ENCODE measurements around the gene RYR2. TPM values are rescaled to one million over a fixed set of nuclear protein-coding genes. Genes with fewer than 3 reads are reported as not detected.
A peak's percentile ranks its signal among the peaks of the same experiment; 100 is the strongest.

RYR2 gene
- total and polyA plus RNA-seq, 4 experiments from 2014 or later = not detected

- Mint-ChIP-seq H3K4me3 (no peak overlapping the region), H3K36me3 (no peaks in the 10 kb centered on the region), H3K27me3 (no peaks in the 10 kb centered on the region), H3K4me1 (peaks cover 0 to 5% (median 0%) of the 10 kb centered on the region in 4 donors), H3K27ac (peak overlapping the region in 1 of 7 donors; percentile 78), H3K9me3 (no peaks in the 10 kb centered on the region)
- no peak overlapping the region for H3K27ac ChIP-seq (ENCODE audit: low read depth, low read length)
- H3K9me3 ChIP-seq (ENCODE audit: control insufficient read depth in 1 of 2, low read length in 2 of 2) = no peaks in the 10 kb centered on the region
- intact Hi-C loops (cut with micrococcal nuclease) = no loop called here
- DNase-seq = no peak
- CTCF ChIA-PET (ENCODE audit: partially characterized antibody) = no interaction called here
- no peaks in the 10 kb centered on the region for H3K36me3 ChIP-seq (ENCODE audit: insufficient read depth, low read length)
- no peaks in the 10 kb centered on the region for H3K27me3 ChIP-seq (ENCODE audit: insufficient read depth, low read length)
- H3K4me3 ChIP-seq (ENCODE audit: low read length in 2 of 2) = no peak overlapping the region
- POLR2A ChIA-PET (ENCODE audit: partially characterized antibody) = no interaction called here
- no peaks in the 10 kb centered on the region for H3K4me1 ChIP-seq (ENCODE audit: insufficient read depth, low read length)
These were observed 264.7 kb downstream of the RYR2 start for GRCh38 chr1:237306726-237307125.

GRCh38 chr1:237309595-237310118 lies 267.7 kb downstream of the RYR2 start:
- Histone ChIP-seq H3K27ac (ENCODE audit: low read depth, low read length) (no peak overlapping the region), H3K4me1 (ENCODE audit: insufficient read depth, low read length) (no peaks in the 10 kb centered on the region), H3K4me3 (ENCODE audit: low read length in 2 of 2) (no peak overlapping the region), H3K27me3 (ENCODE audit: insufficient read depth, low read length) (no peaks in the 10 kb centered on the region), H3K36me3 (ENCODE audit: insufficient read depth, low read length) (no peaks in the 10 kb centered on the region), H3K9me3 (ENCODE audit: control insufficient read depth in 1 of 2, low read length in 2 of 2) (no peaks in the 10 kb centered on the region)
- H3K27ac Mint-ChIP-seq = no peak overlapping the region
- H3K36me3 Mint-ChIP-seq = no peaks in the 10 kb centered on the region
- H3K27me3 Mint-ChIP-seq = peaks cover 0 to 2% of the 10 kb centered on the region in 2 donors
- ChIA-PET POLR2A (ENCODE audit: partially characterized antibody) (no interaction called here), CTCF (ENCODE audit: partially characterized antibody) (no interaction called here)
- peaks cover 0 to 3% (median 0%) of the 10 kb centered on the region in 8 donors for H3K9me3 Mint-ChIP-seq
- H3K4me1 Mint-ChIP-seq = peaks cover 0 to 5% (median 0%) of the 10 kb centered on the region in 4 donors
- intact Hi-C loops (cut with micrococcal nuclease) = no loop called here
- H3K4me3 Mint-ChIP-seq = no peak overlapping the region
- DNase-seq = no peak

DNA sequence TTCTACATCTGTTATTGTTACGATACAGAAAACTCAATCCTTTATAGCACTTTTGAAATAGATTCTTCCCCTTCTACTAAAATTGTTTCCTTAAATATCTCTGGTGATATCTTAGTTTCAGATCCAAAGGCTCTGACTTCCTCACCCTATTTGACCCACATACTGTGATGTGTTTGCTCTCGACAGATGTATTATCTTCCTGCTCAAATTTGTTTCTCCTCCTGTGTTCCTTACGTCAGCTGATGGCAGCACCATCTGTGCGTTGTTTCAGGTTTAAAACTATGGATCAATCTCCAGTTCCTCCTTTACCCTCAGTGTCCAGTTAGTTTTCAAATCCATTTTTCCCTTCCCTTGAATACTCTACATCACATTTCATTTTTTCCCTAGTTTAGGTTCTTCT lies 274.4 kb downstream of the RYR2 start:
- Histone ChIP-seq H3K27me3 (ENCODE audit: insufficient read depth, low read length) (no peaks in the 10 kb centered on the region), H3K9me3 (ENCODE audit: control insufficient read depth in 1 of 2, low read length in 2 of 2) (no peaks in the 10 kb centered on the region), H3K27ac (ENCODE audit: low read depth, low read length) (no peak overlapping the region), H3K36me3 (ENCODE audit: insufficient read depth, low read length) (no peaks in the 10 kb centered on the region), H3K4me1 (ENCODE audit: insufficient read depth, low read length) (no peaks in the 10 kb centered on the region), H3K4me3 (ENCODE audit: low read length in 2 of 2) (no peak overlapping the region)
- DNase-seq = no peak
- peaks cover 0 to 2% of the 10 kb centered on the region in 2 donors for H3K27me3 Mint-ChIP-seq
- H3K4me1 Mint-ChIP-seq = no peaks in the 10 kb centered on the region
- peaks cover 0 to 3% (median under 1%) of the 10 kb centered on the region in 8 donors for H3K9me3 Mint-ChIP-seq
- ChIA-PET CTCF (ENCODE audit: partially characterized antibody) (no interaction called here), POLR2A (ENCODE audit: partially characterized antibody) (no interaction called here)
- H3K27ac Mint-ChIP-seq = no peak overlapping the region
- intact Hi-C loops (cut with micrococcal nuclease) = no loop called here
- no peak overlapping the region for H3K4me3 Mint-ChIP-seq
- H3K36me3 Mint-ChIP-seq = no peaks in the 10 kb centered on the region

DNA sequence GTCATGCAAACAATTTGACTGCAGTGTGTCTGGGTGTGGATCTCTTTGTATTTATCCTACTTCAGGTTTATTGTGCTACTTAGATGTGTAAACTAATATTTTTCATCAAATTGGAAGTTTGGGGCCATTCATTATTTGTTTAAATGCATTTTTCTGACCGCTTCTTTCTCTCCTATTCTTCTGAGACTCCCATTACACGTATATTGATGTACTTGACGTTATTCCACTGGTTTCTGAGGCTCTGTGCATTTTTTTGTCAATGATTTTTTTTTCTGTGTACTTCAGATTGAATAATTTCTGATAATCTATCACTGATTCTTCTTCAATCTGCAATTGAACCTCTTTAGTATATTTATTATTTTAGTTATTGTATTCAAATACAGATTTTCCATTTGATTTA lies 276.8 kb downstream of the RYR2 start:
- no peaks in the 10 kb centered on the region for H3K36me3 ChIP-seq (ENCODE audit: insufficient read depth, low read length)
- no peaks in the 10 kb centered on the region for H3K36me3 Mint-ChIP-seq
- no peaks in the 10 kb centered on the region for H3K27me3 ChIP-seq (ENCODE audit: insufficient read depth, low read length)
- H3K27ac ChIP-seq (ENCODE audit: low read depth, low read length) = no peak overlapping the region
- no peak overlapping the region for H3K4me3 ChIP-seq (ENCODE audit: low read length in 2 of 2)
- H3K9me3 ChIP-seq (ENCODE audit: control insufficient read depth in 1 of 2, low read length in 2 of 2) = no peaks in the 10 kb centered on the region
- DNase-seq = no peak
- ChIA-PET POLR2A (ENCODE audit: partially characterized antibody) (no interaction called here), CTCF (ENCODE audit: partially characterized antibody) (no interaction called here)
- no peak overlapping the region for H3K27ac Mint-ChIP-seq
- no peaks in the 10 kb centered on the region for H3K27me3 Mint-ChIP-seq
- intact Hi-C loops (cut with micrococcal nuclease) = no loop called here
- H3K4me1 ChIP-seq (ENCODE audit: insufficient read depth, low read length) = no peaks in the 10 kb centered on the region
- H3K9me3 Mint-ChIP-seq = peaks cover 0 to 5% (median 0%) of the 10 kb centered on the region in 8 donors
- no peaks in the 10 kb centered on the region for H3K4me1 Mint-ChIP-seq
- H3K4me3 Mint-ChIP-seq = no peak overlapping the region

DNA sequence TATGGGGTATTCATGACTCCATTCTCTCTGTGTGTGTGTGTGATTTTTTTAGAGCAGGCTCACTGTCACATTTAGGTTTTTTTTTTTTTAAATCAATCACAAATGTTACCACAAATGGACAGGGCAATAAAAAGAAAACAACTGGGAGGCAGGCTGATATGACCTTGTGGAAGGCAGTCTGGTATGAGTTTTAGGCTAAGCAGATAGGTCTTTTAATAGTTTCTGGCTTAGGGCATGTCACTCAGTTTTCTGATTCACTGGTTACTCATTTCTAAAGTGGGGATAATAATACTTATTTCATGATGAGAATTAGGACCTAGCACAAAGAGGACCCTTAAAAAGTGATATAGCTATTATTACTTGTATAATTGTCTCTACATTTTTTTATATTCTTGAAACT lies 278.9 kb downstream of the RYR2 start:
- H3K36me3 ChIP-seq (ENCODE audit: insufficient read depth, low read length) = no peaks in the 10 kb centered on the region
- H3K4me3 ChIP-seq (ENCODE audit: low read length in 2 of 2) = no peak overlapping the region
- no peaks in the 10 kb centered on the region for H3K27me3 Mint-ChIP-seq
- H3K27ac Mint-ChIP-seq = no peak overlapping the region
- H3K4me1 ChIP-seq (ENCODE audit: insufficient read depth, low read length) = no peaks in the 10 kb centered on the region
- POLR2A ChIA-PET (ENCODE audit: partially characterized antibody) = no interaction called here
- H3K27ac ChIP-seq (ENCODE audit: low read depth, low read length) = no peak overlapping the region
- no peaks in the 10 kb centered on the region for H3K9me3 ChIP-seq (ENCODE audit: control insufficient read depth in 1 of 2, low read length in 2 of 2)
- DNase-seq = no peak
- peaks cover 0 to 5% (median under 1%) of the 10 kb centered on the region in 8 donors for H3K9me3 Mint-ChIP-seq
- no peaks in the 10 kb centered on the region for H3K4me1 Mint-ChIP-seq
- H3K36me3 Mint-ChIP-seq = no peaks in the 10 kb centered on the region
- H3K27me3 ChIP-seq (ENCODE audit: insufficient read depth, low read length) = no peaks in the 10 kb centered on the region
- CTCF ChIA-PET (ENCODE audit: partially characterized antibody) = no interaction called here
- intact Hi-C loops (cut with micrococcal nuclease) = no loop called here
- H3K4me3 Mint-ChIP-seq = no peak overlapping the region

DNA sequence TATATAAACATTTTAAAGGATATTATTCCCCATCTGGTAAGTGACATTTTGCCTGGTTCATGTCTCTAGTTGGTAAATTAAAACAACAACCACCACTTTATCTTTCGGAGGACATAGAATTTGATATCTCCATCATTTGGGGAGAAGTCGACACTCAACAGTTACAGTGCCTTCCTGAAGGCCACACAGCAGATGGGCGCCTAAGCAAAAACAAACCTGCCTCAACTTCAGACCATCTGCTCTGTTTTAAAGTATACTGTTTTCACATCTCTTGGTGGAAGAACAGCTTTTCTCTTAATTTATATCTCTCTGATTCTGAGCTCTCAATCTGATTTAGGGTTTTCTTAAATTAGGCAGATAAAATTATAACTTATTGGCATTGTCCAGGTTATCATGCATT lies 282.2 kb downstream of the RYR2 start:
- H3K9me3 Mint-ChIP-seq = peaks cover 0 to 5% (median under 1%) of the 10 kb centered on the region in 8 donors
- CTCF ChIA-PET (ENCODE audit: partially characterized antibody) = no interaction called here
- no peaks in the 10 kb centered on the region for H3K9me3 ChIP-seq (ENCODE audit: control insufficient read depth in 1 of 2, low read length in 2 of 2)
- no peak overlapping the region for H3K27ac Mint-ChIP-seq
- H3K27me3 ChIP-seq (ENCODE audit: insufficient read depth, low read length) = no peaks in the 10 kb centered on the region
- H3K27me3 Mint-ChIP-seq = no peaks in the 10 kb centered on the region
- POLR2A ChIA-PET (ENCODE audit: partially characterized antibody) = no interaction called here
- H3K4me3 ChIP-seq (ENCODE audit: low read length in 2 of 2) = no peak overlapping the region
- H3K27ac ChIP-seq (ENCODE audit: low read depth, low read length) = no peak overlapping the region
- H3K4me3 Mint-ChIP-seq = no peak overlapping the region
- no peaks in the 10 kb centered on the region for H3K36me3 Mint-ChIP-seq
- no peaks in the 10 kb centered on the region for H3K4me1 Mint-ChIP-seq
- no peak for DNase-seq
- no peaks in the 10 kb centered on the region for H3K36me3 ChIP-seq (ENCODE audit: insufficient read depth, low read length)
- no peaks in the 10 kb centered on the region for H3K4me1 ChIP-seq (ENCODE audit: insufficient read depth, low read length)
- intact Hi-C loops (cut with micrococcal nuclease) = no loop called here

DNA sequence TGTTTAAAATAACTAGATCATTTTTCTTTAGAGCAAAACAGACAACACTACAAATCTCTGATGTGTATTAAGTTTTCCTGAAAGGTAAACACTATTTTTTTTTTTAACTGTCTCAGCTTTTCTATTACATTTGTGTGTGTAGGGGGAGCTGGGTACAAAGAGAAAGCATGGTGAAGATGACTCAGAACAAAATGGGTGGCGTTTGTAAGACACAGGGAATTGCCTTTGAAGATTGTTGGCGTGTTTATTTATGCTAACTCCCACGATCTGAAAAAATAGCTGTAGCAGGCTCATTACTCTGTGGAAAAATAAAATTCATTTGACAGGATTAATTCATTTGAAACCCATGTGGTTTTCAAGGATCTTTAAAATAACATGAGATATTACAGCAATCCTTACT lies 285.1 kb downstream of the RYR2 start:
- no peak overlapping the region for H3K4me3 ChIP-seq (ENCODE audit: low read length in 2 of 2)
- H3K4me3 Mint-ChIP-seq = no peak overlapping the region
- peaks cover 0 to 1% (median 0%) of the 10 kb centered on the region in 8 donors for H3K9me3 Mint-ChIP-seq
- no peak overlapping the region for H3K27ac Mint-ChIP-seq
- no peaks in the 10 kb centered on the region for H3K4me1 ChIP-seq (ENCODE audit: insufficient read depth, low read length)
- ChIA-PET POLR2A (ENCODE audit: partially characterized antibody) (no interaction called here), CTCF (ENCODE audit: partially characterized antibody) (no interaction called here)
- no peaks in the 10 kb centered on the region for H3K27me3 Mint-ChIP-seq
- H3K27ac ChIP-seq (ENCODE audit: low read depth, low read length) = no peak overlapping the region
- no peaks in the 10 kb centered on the region for H3K36me3 ChIP-seq (ENCODE audit: insufficient read depth, low read length)
- DNase-seq = no peak
- no peaks in the 10 kb centered on the region for H3K27me3 ChIP-seq (ENCODE audit: insufficient read depth, low read length)
- no peaks in the 10 kb centered on the region for H3K4me1 Mint-ChIP-seq
- intact Hi-C loops (cut with micrococcal nuclease) = no loop called here
- H3K36me3 Mint-ChIP-seq = no peaks in the 10 kb centered on the region
- no peaks in the 10 kb centered on the region for H3K9me3 ChIP-seq (ENCODE audit: control insufficient read depth in 1 of 2, low read length in 2 of 2)

DNA sequence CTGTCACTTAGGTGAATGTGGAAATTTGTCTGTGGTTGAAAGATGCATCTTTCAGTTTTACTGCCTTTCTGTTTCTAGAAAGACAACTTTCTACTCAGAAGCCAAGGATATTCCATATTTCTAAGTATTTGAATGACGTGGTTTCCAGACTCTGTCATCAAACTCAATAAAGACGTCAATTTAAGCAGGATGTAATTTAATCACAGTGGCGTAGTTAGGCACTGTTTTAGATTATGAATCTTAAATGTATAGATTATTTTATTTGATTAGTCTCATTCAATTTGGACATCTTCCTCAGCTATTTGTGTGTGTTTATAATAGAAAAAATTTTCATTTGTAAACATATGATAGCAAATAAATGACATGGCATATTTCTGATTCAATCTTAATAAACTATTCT lies 298.9 kb downstream of the RYR2 start:
- Mint-ChIP-seq H3K4me1 (no peaks in the 10 kb centered on the region), H3K9me3 (peaks cover 0 to 3% (median 0%) of the 10 kb centered on the region in 8 donors), H3K36me3 (no peaks in the 10 kb centered on the region), H3K4me3 (no peak overlapping the region), H3K27me3 (peaks cover 5 to 7% of the 10 kb centered on the region in 2 donors), H3K27ac (no peak overlapping the region)
- H3K36me3 ChIP-seq (ENCODE audit: insufficient read depth, low read length) = no peaks in the 10 kb centered on the region
- CTCF ChIA-PET (ENCODE audit: partially characterized antibody) = no interaction called here
- H3K27me3 ChIP-seq (ENCODE audit: insufficient read depth, low read length) = no peaks in the 10 kb centered on the region
- H3K4me1 ChIP-seq (ENCODE audit: insufficient read depth, low read length) = no peaks in the 10 kb centered on the region
- DNase-seq = no peak
- POLR2A ChIA-PET (ENCODE audit: partially characterized antibody) = no interaction called here
- H3K27ac ChIP-seq (ENCODE audit: low read depth, low read length) = no peak overlapping the region
- H3K4me3 ChIP-seq (ENCODE audit: low read length in 2 of 2) = no peak overlapping the region
- H3K9me3 ChIP-seq (ENCODE audit: control insufficient read depth in 1 of 2, low read length in 2 of 2) = no peaks in the 10 kb centered on the region
- intact Hi-C loops (cut with micrococcal nuclease) = no loop called here

Data from CD4-positive, alpha-beta memory T cell (primary cell).